Neutrophil (primary cell): ENCODE results near the gene A1CF.

Experiments used
- H3K27ac ChIP-seq: fragments of 200-600 bp; sonication (generic); 2 replicates; pipeline ENCODE4 v1.5.1; 2016; ENCODE audit warnings: mild to moderate bottlenecking, moderate library complexity
- H3K27me3 ChIP-seq: fragments of 200-600 bp; sonication (generic); 2 replicates; pipeline ENCODE4 v1.6.0; 2016; ENCODE audit warnings: mild to moderate bottlenecking
- H3K36me3 ChIP-seq: fragments of 200-600 bp; sonication (generic); 2 replicates; pipeline ENCODE4 v1.5.1; 2017
- H3K4me1 ChIP-seq, 2 experiments: fragments of 200-600 bp in 1 of 2; sonication (generic) in 1 of 2; 1 replicate in 1 of 2; 2 replicates in 1 of 2; pipeline versions ENCODE4 v1.5.1 to v1.6.1; 2013 to 2016; ENCODE audit warnings: low read depth in 1 of 2, low read length in 1 of 2, mild to moderate bottlenecking in 1 of 2, moderate library complexity in 1 of 2; ENCODE audit not compliant: control insufficient read depth in 1 of 2, insufficient read depth in 1 of 2
- H3K4me3 ChIP-seq, 2 experiments: fragments of 200-600 bp in 1 of 2; sonication (generic) in 1 of 2; 1 replicate in 1 of 2; 2 replicates in 1 of 2; pipeline ENCODE4 v1.5.1; 2013 to 2016; ENCODE audit warnings: low read depth in 1 of 2, low read length in 1 of 2, mild to moderate bottlenecking in 1 of 2, moderate library complexity in 1 of 2
- H3K9me3 ChIP-seq: fragments of 200-600 bp; sonication (generic); 2 replicates; pipeline ENCODE4 v1.5.1; 2016
- CTCF ChIP-seq: fragments of 200-600 bp; sonication (generic); IDR thresholded peaks from 2 replicates; pipeline ENCODE4 v1.5.1; 2016; ENCODE audit warnings: antibody characterized with exemption

Gene A1CF

GRCh38 chr10:50809596-50809995 is 75.8 kb downstream of the A1CF start:
- H3K4me3 ChIP-seq, result no peak overlapping the region
- no peak overlapping the region for H3K27ac ChIP-seq
- H3K4me1 ChIP-seq, result no peaks in the 10 kb centered on the region
- H3K27me3 ChIP-seq, result no peaks in the 10 kb centered on the region
- no peaks in the 10 kb centered on the region for H3K9me3 ChIP-seq
- no peak for TF ChIP-seq CTCF
- H3K36me3 ChIP-seq, result no peaks in the 10 kb centered on the region

GRCh38 chr10:50807851-50808776 is 77.3 kb downstream of the A1CF start:
- Histone ChIP-seq H3K36me3 (no peaks in the 10 kb centered on the region), H3K9me3 (no peaks in the 10 kb centered on the region), H3K4me3 (no peak overlapping the region), H3K4me1 (no peaks in the 10 kb centered on the region), H3K27ac (no peak overlapping the region), H3K27me3 (no peaks in the 10 kb centered on the region)
- no peak for TF ChIP-seq CTCF

GRCh38 chr10:50805981-50806622 is 79.3 kb downstream of the A1CF start:
- H3K4me3 ChIP-seq, result no peak overlapping the region
- peaks cover 7% of the 10 kb centered on the region for H3K27me3 ChIP-seq
- no peak overlapping the region for H3K27ac ChIP-seq
- no peaks in the 10 kb centered on the region for H3K4me1 ChIP-seq
- no peak for TF ChIP-seq CTCF
- H3K9me3 ChIP-seq, result no peaks in the 10 kb centered on the region
- no peaks in the 10 kb centered on the region for H3K36me3 ChIP-seq

GRCh38 chr10:50799595-50799994 is 85.8 kb downstream of the A1CF start:
- Histone ChIP-seq H3K4me1 (no peaks in the 10 kb centered on the region), H3K27me3 (peaks cover 9% of the 10 kb centered on the region), H3K9me3 (no peaks in the 10 kb centered on the region), H3K27ac (no peak overlapping the region), H3K4me3 (no peak overlapping the region), H3K36me3 (no peaks in the 10 kb centered on the region)
- no peak for TF ChIP-seq CTCF

- H3K27ac ChIP-seq, result no peak overlapping the region
- H3K4me1 ChIP-seq, result no peaks in the 10 kb centered on the region
- no peaks in the 10 kb centered on the region for H3K36me3 ChIP-seq
- no peak overlapping the region for H3K4me3 ChIP-seq
- H3K27me3 ChIP-seq, result peaks cover 9% of the 10 kb centered on the region
- TF ChIP-seq CTCF, result no peak
- H3K9me3 ChIP-seq, result no peaks in the 10 kb centered on the region
Measured at GRCh38 chr10:50798297-50798696, 87.1 kb downstream of the A1CF start.
